ENCODE results near the gene GRB14.

GRB14 gene

GRCh38 chr2:164458792-164459191 is 162.5 kb downstream of the GRB14 start:
- WGBS, 2 experiments (ENCODE audit: insufficient coverage in 2 of 2): 80% methylated on average over 1 of the region's 2 CpGs; no CpG with 5 or more reads in 1 of the 2 experiments
- H3K4me1 ChIP-seq (ENCODE audit: control insufficient read depth, insufficient read depth, low read length, poor library complexity, severe bottlenecking): no peaks in the 10 kb centered on the region
- H3K36me3 ChIP-seq (ENCODE audit: control insufficient read depth, insufficient read depth, low read length): no peaks in the 10 kb centered on the region
- no peak overlapping the region for H3K4me3 ChIP-seq (ENCODE audit: extremely low read depth, insufficient read depth, low read length, poor library complexity, severe bottlenecking)
- no peaks in the 10 kb centered on the region for H3K9me3 ChIP-seq (ENCODE audit: control insufficient read depth, low read length)
- no peak overlapping the region for H3K27ac ChIP-seq (ENCODE audit: low read depth, low read length, severe bottlenecking)

- no peaks in the 10 kb centered on the region for H3K36me3 ChIP-seq (ENCODE audit: control insufficient read depth, insufficient read depth, low read length)
- H3K4me1 ChIP-seq (ENCODE audit: control insufficient read depth, insufficient read depth, low read length, poor library complexity, severe bottlenecking): no peaks in the 10 kb centered on the region
- no CpG with 5 or more reads among the region's 1 CpG for WGBS, 2 experiments (ENCODE audit: insufficient coverage in 2 of 2)
- H3K27ac ChIP-seq (ENCODE audit: low read depth, low read length, severe bottlenecking): no peak overlapping the region
- H3K4me3 ChIP-seq (ENCODE audit: extremely low read depth, insufficient read depth, low read length, poor library complexity, severe bottlenecking): no peak overlapping the region
- no peaks in the 10 kb centered on the region for H3K9me3 ChIP-seq (ENCODE audit: control insufficient read depth, low read length)
These were observed 164.0 kb downstream of the GRB14 start for GRCh38 chr2:164457271-164457670.

- Histone ChIP-seq H3K27ac (ENCODE audit: low read depth, low read length, severe bottlenecking) (no peak overlapping the region), H3K4me1 (ENCODE audit: control insufficient read depth, insufficient read depth, low read length, poor library complexity, severe bottlenecking) (no peaks in the 10 kb centered on the region), H3K4me3 (ENCODE audit: extremely low read depth, insufficient read depth, low read length, poor library complexity, severe bottlenecking) (no peak overlapping the region), H3K36me3 (ENCODE audit: control insufficient read depth, insufficient read depth, low read length) (no peaks in the 10 kb centered on the region), H3K9me3 (ENCODE audit: control insufficient read depth, low read length) (no peaks in the 10 kb centered on the region)
- 77 to 97% methylated on average over 2 to 3 of the region's 4 CpGs for WGBS, 2 experiments (ENCODE audit: insufficient coverage in 2 of 2)
These were observed 164.7 kb downstream of the GRB14 start for GRCh38 chr2:164456619-164457018.

GRCh38 chr2:164453656-164454305 is 167.5 kb downstream of the GRB14 start:
- H3K36me3 ChIP-seq (ENCODE audit: control insufficient read depth, insufficient read depth, low read length): no peaks in the 10 kb centered on the region
- no peaks in the 10 kb centered on the region for H3K9me3 ChIP-seq (ENCODE audit: control insufficient read depth, low read length)
- H3K4me1 ChIP-seq (ENCODE audit: control insufficient read depth, insufficient read depth, low read length, poor library complexity, severe bottlenecking): no peaks in the 10 kb centered on the region
- H3K4me3 ChIP-seq (ENCODE audit: extremely low read depth, insufficient read depth, low read length, poor library complexity, severe bottlenecking): no peak overlapping the region
- no peak overlapping the region for H3K27ac ChIP-seq (ENCODE audit: low read depth, low read length, severe bottlenecking)
- 92 to 93% methylated on average over 2 to 3 of the region's 5 CpGs for WGBS, 2 experiments (ENCODE audit: insufficient coverage in 2 of 2)

- no peaks in the 10 kb centered on the region for H3K4me1 ChIP-seq (ENCODE audit: control insufficient read depth, insufficient read depth, low read length, poor library complexity, severe bottlenecking)
- H3K9me3 ChIP-seq (ENCODE audit: control insufficient read depth, low read length): no peaks in the 10 kb centered on the region
- H3K36me3 ChIP-seq (ENCODE audit: control insufficient read depth, insufficient read depth, low read length): no peaks in the 10 kb centered on the region
- WGBS, 2 experiments (ENCODE audit: insufficient coverage in 2 of 2): 100% methylated on average over 1 of the region's 2 CpGs; no CpG with 5 or more reads in 1 of the 2 experiments
- no peak overlapping the region for H3K4me3 ChIP-seq (ENCODE audit: extremely low read depth, insufficient read depth, low read length, poor library complexity, severe bottlenecking)
- no peak overlapping the region for H3K27ac ChIP-seq (ENCODE audit: low read depth, low read length, severe bottlenecking)
These were observed 171.0 kb downstream of the GRB14 start for GRCh38 chr2:164450278-164450677.

GRCh38 chr2:164449706-164450105 is 171.6 kb downstream of the GRB14 start:
- no peak overlapping the region for H3K27ac ChIP-seq (ENCODE audit: low read depth, low read length, severe bottlenecking)
- H3K4me1 ChIP-seq (ENCODE audit: control insufficient read depth, insufficient read depth, low read length, poor library complexity, severe bottlenecking): no peaks in the 10 kb centered on the region
- H3K9me3 ChIP-seq (ENCODE audit: control insufficient read depth, low read length): no peaks in the 10 kb centered on the region
- WGBS, 2 experiments (ENCODE audit: insufficient coverage in 2 of 2): 80% methylated on average over 1 of the region's 5 CpGs; no CpG with 5 or more reads in 1 of the 2 experiments
- H3K36me3 ChIP-seq (ENCODE audit: control insufficient read depth, insufficient read depth, low read length): no peaks in the 10 kb centered on the region
- H3K4me3 ChIP-seq (ENCODE audit: extremely low read depth, insufficient read depth, low read length, poor library complexity, severe bottlenecking): no peak overlapping the region

GRCh38 chr2:164447660-164448059 is 173.6 kb downstream of the GRB14 start:
- Histone ChIP-seq H3K9me3 (ENCODE audit: control insufficient read depth, low read length) (no peaks in the 10 kb centered on the region), H3K4me3 (ENCODE audit: extremely low read depth, insufficient read depth, low read length, poor library complexity, severe bottlenecking) (no peak overlapping the region), H3K4me1 (ENCODE audit: control insufficient read depth, insufficient read depth, low read length, poor library complexity, severe bottlenecking) (no peaks in the 10 kb centered on the region), H3K27ac (ENCODE audit: low read depth, low read length, severe bottlenecking) (no peak overlapping the region), H3K36me3 (ENCODE audit: control insufficient read depth, insufficient read depth, low read length) (no peaks in the 10 kb centered on the region)
- 86 to 93% methylated on average over 3 to 4 of the region's 5 CpGs for WGBS, 2 experiments (ENCODE audit: insufficient coverage in 2 of 2)
